ENCODE results near the gene CSNK1G2. TPM values are rescaled to one million over a fixed set of nuclear protein-coding genes. Genes with fewer than 3 reads are reported as not detected.

Gene CSNK1G2
- total RNA-seq, 2 experiments from 2014 or later = 122 to 127 TPM

GRCh38 chr19:1953441-1954094, 12.6 kb downstream of the CSNK1G2 start:
- CTCF ChIA-PET = no interaction called here
- H3K4me1 ChIP-seq (ENCODE audit: insufficient read depth, low read length) = peaks cover 60% of the 10 kb centered on the region
- H3K27ac Mint-ChIP-seq = no peak overlapping the region

DNA sequence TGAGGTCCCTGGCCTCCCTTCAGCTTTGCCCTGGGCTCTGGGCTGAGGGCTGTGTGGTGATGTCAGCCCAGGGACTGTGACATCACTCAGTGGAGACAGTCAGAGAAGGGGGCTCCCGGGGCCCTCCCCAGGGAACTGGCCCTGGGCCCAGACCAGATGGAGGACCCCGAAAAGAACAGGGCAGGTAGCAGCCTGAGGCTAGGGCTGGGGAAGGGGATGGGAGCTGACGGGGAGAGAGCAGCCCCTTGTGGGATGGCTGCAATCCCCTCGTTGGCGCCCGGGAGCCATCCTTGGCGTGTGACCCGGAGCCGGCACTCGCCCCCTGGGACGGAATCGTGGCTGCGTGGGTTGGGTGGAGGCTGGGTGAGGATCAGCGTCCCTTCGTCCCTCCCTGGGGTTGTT, 13.6 kb downstream of the CSNK1G2 start:
- Mint-ChIP-seq H3K27me3 (no peaks in the 10 kb centered on the region), H3K4me1 (ENCODE audit: low read depth) (peaks cover 12% of the 10 kb centered on the region), H3K9me3 (no peaks in the 10 kb centered on the region), H3K27ac (no peak overlapping the region), H3K36me3 (ENCODE audit: low read depth) (peaks cover 30% of the 10 kb centered on the region), H3K4me3 (no peak overlapping the region)
- intact Hi-C loops (cut with DNase I, micrococcal nuclease) = no loop called here
- H3K36me3 ChIP-seq (ENCODE audit: insufficient read depth, low read length) = peaks cover 37% of the 10 kb centered on the region
- ChIA-PET CTCF (no interaction called here), POLR2A (no interaction called here)
- no peak overlapping the region for H3K27ac ChIP-seq (ENCODE audit: low read depth in 1 of 2, low read length in 2 of 2)
- DNase-seq = no peak
- no peak overlapping the region for H3K4me3 ChIP-seq (ENCODE audit: low read length)
- H3K9me3 ChIP-seq (ENCODE audit: control insufficient read depth in 1 of 2, insufficient read depth in 1 of 2, low read length in 2 of 2) = no peaks in the 10 kb centered on the region
- H3K4me1 ChIP-seq (ENCODE audit: insufficient read depth, low read length) = peaks cover 52% of the 10 kb centered on the region
- H3K27me3 ChIP-seq (ENCODE audit: control insufficient read depth in 1 of 2, insufficient read depth in 2 of 2, low read length in 2 of 2) = no peaks in the 10 kb centered on the region
- ATAC-seq (ENCODE audit: poor library complexity) = no peak
- TF ChIP-seq, protein P1, sequence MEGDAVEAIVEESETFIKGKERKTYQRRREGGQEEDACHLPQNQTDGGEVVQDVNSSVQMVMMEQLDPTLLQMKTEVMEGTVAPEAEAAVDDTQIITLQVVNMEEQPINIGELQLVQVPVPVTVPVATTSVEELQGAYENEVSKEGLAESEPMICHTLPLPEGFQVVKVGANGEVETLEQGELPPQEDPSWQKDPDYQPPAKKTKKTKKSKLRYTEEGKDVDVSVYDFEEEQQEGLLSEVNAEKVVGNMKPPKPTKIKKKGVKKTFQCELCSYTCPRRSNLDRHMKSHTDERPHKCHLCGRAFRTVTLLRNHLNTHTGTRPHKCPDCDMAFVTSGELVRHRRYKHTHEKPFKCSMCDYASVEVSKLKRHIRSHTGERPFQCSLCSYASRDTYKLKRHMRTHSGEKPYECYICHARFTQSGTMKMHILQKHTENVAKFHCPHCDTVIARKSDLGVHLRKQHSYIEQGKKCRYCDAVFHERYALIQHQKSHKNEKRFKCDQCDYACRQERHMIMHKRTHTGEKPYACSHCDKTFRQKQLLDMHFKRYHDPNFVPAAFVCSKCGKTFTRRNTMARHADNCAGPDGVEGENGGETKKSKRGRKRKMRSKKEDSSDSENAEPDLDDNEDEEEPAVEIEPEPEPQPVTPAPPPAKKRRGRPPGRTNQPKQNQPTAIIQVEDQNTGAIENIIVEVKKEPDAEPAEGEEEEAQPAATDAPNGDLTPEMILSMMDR (IDR thresholded peaks at IDR 0.05) = no peak

More at GRCh38 chr19:1953441-1954094, 12.6 kb downstream of the CSNK1G2 start:
- DNase-seq (no peak), ATAC-seq (ENCODE audit: poor library complexity) (no peak)
- TF ChIP-seq, protein P1 (IDR thresholded peaks at IDR 0.05) = no peak
- intact Hi-C loops (cut with DNase I, micrococcal nuclease) = no loop called here
- no peak overlapping the region for H3K4me3 ChIP-seq (ENCODE audit: low read length)
- no peak overlapping the region for H3K4me3 Mint-ChIP-seq
- H3K4me1 Mint-ChIP-seq (ENCODE audit: low read depth) = peaks cover 15% of the 10 kb centered on the region
- H3K36me3 Mint-ChIP-seq (ENCODE audit: low read depth) = peaks cover 34% of the 10 kb centered on the region
- no peaks in the 10 kb centered on the region for H3K27me3 ChIP-seq (ENCODE audit: control insufficient read depth in 1 of 2, insufficient read depth in 2 of 2, low read length in 2 of 2)
- H3K9me3 ChIP-seq (ENCODE audit: control insufficient read depth in 1 of 2, insufficient read depth in 1 of 2, low read length in 2 of 2) = no peaks in the 10 kb centered on the region
- no peak overlapping the region for H3K27ac ChIP-seq (ENCODE audit: low read depth in 1 of 2, low read length in 2 of 2)
- H3K27me3 Mint-ChIP-seq = no peaks in the 10 kb centered on the region
- H3K36me3 ChIP-seq (ENCODE audit: insufficient read depth, low read length) = peaks cover 41% of the 10 kb centered on the region
- no peaks in the 10 kb centered on the region for H3K9me3 Mint-ChIP-seq
- POLR2A ChIA-PET = no interaction called here

GRCh38 chr19:1955171-1956121, 14.5 kb downstream of the CSNK1G2 start:
- Mint-ChIP-seq H3K9me3 (no peaks in the 10 kb centered on the region), H3K4me1 (ENCODE audit: low read depth) (peaks cover 14% of the 10 kb centered on the region), H3K27ac (no peak overlapping the region), H3K36me3 (ENCODE audit: low read depth) (peaks cover 24% of the 10 kb centered on the region), H3K4me3 (no peak overlapping the region), H3K27me3 (no peaks in the 10 kb centered on the region)
- TF ChIP-seq, protein P1 (IDR thresholded peaks at IDR 0.05) = no peak
- no peaks in the 10 kb centered on the region for H3K9me3 ChIP-seq (ENCODE audit: control insufficient read depth in 1 of 2, insufficient read depth in 1 of 2, low read length in 2 of 2)
- DNase-seq (no peak), ATAC-seq (ENCODE audit: poor library complexity) (no peak)
- POLR2A ChIA-PET = no interaction called here
- H3K27ac ChIP-seq (ENCODE audit: low read depth in 1 of 2, low read length in 2 of 2) = no peak overlapping the region
- no peaks in the 10 kb centered on the region for H3K27me3 ChIP-seq (ENCODE audit: control insufficient read depth in 1 of 2, insufficient read depth in 2 of 2, low read length in 2 of 2)
- H3K4me1 ChIP-seq (ENCODE audit: insufficient read depth, low read length) = peaks cover 50% of the 10 kb centered on the region
- H3K36me3 ChIP-seq (ENCODE audit: insufficient read depth, low read length) = peaks cover 35% of the 10 kb centered on the region
- CTCF ChIA-PET = no interaction called here
- intact Hi-C loops (cut with DNase I, micrococcal nuclease) = no loop called here
- H3K4me3 ChIP-seq (ENCODE audit: low read length) = no peak overlapping the region

Measured in CD4-positive, alpha-beta T cell (primary cell).